ENCODE results near the gene ZIC4. TPM values are rescaled to one million over a fixed set of nuclear protein-coding genes. Genes with fewer than 3 reads are reported as not detected.

ZIC4 gene
- total and polyA plus RNA-seq, 2 experiments from 2014 or later = 0.17 TPM; not detected in 1

- H3K4me1 ChIP-seq (ENCODE audit: insufficient read depth) = no peaks in the 10 kb centered on the region
- H3K9me2 ChIP-seq (replicated peaks; ENCODE audit: insufficient read depth) = no peaks in the 10 kb centered on the region
- no peak overlapping the region for H3K4me3 ChIP-seq
- H3K79me2 ChIP-seq = no peaks in the 10 kb centered on the region
- WGBS (ENCODE audit: low lambda C conversion rate, missing lambda C conversion rate) = 8% methylated on average over 16 of the region's 16 CpGs
- no peak overlapping the region for H3K27ac ChIP-seq
- H3K27me3 ChIP-seq = peaks cover 100% of the 10 kb centered on the region
- H3K4me2 ChIP-seq = no peak overlapping the region
- no peaks in the 10 kb centered on the region for H4K20me1 ChIP-seq (ENCODE audit: insufficient read depth, poor library complexity, severe bottlenecking)
- H3K36me3 ChIP-seq (replicated peaks; ENCODE audit: insufficient read depth, low read depth) = no peaks in the 10 kb centered on the region
- DNase-seq (ENCODE audit: low spot score) = no peak
- no peaks in the 10 kb centered on the region for H3K9me3 ChIP-seq (ENCODE audit: low read depth)
- TF ChIP-seq EZH2 (IDR thresholded peaks at IDR 0.05; ENCODE audit: borderline replicate concordance) (peak; percentile 13), EZH2phosphoT487 (IDR thresholded peaks at IDR 0.05; ENCODE audit: low read depth, severe bottlenecking, unreplicated experiment) (no peak)
- H2AFZ ChIP-seq = no peak overlapping the region
Measured at GRCh38 chr3:147404800-147405230, 1.5 kb downstream of the ZIC4 start.

- no peak overlapping the region for H3K4me2 ChIP-seq
- H3K4me3 ChIP-seq = no peak overlapping the region
- 41% methylated on average over 11 of the region's 11 CpGs for WGBS (ENCODE audit: low lambda C conversion rate, missing lambda C conversion rate)
- H3K9me2 ChIP-seq (replicated peaks; ENCODE audit: insufficient read depth) = no peaks in the 10 kb centered on the region
- no peak overlapping the region for H3K27ac ChIP-seq
- no peaks in the 10 kb centered on the region for H4K20me1 ChIP-seq (ENCODE audit: insufficient read depth, poor library complexity, severe bottlenecking)
- no peaks in the 10 kb centered on the region for H3K36me3 ChIP-seq (replicated peaks; ENCODE audit: insufficient read depth, low read depth)
- H3K9me3 ChIP-seq (ENCODE audit: low read depth) = no peaks in the 10 kb centered on the region
- TF ChIP-seq EZH2phosphoT487 (IDR thresholded peaks at IDR 0.05; ENCODE audit: low read depth, severe bottlenecking, unreplicated experiment) (no peak), EZH2 (IDR thresholded peaks at IDR 0.05; ENCODE audit: borderline replicate concordance) (no peak), CTCF (IDR thresholded peaks at IDR 0.05; ENCODE audit: poor library complexity) (no peak)
- H3K79me2 ChIP-seq = no peaks in the 10 kb centered on the region
- H3K27me3 ChIP-seq = peaks cover 100% of the 10 kb centered on the region
- H2AFZ ChIP-seq = no peak overlapping the region
- no peaks in the 10 kb centered on the region for H3K4me1 ChIP-seq (ENCODE audit: insufficient read depth)
- no peak for DNase-seq (ENCODE audit: low spot score)
Measured at GRCh38 chr3:147404000-147404799, 2.1 kb downstream of the ZIC4 start.

- Histone ChIP-seq H3K79me2 (no peaks in the 10 kb centered on the region), H3K27me3 (peaks cover 100% of the 10 kb centered on the region), H3K9me2 (replicated peaks; ENCODE audit: insufficient read depth) (no peaks in the 10 kb centered on the region), H3K9me3 (ENCODE audit: low read depth) (no peaks in the 10 kb centered on the region), H3K4me1 (ENCODE audit: insufficient read depth) (no peaks in the 10 kb centered on the region), H3K36me3 (replicated peaks; ENCODE audit: insufficient read depth, low read depth) (no peaks in the 10 kb centered on the region), H3K4me2 (no peak overlapping the region), H2AFZ (no peak overlapping the region), H3K27ac (no peak overlapping the region), H3K4me3 (no peak overlapping the region), H4K20me1 (ENCODE audit: insufficient read depth, poor library complexity, severe bottlenecking) (no peaks in the 10 kb centered on the region)
- no peak for DNase-seq (ENCODE audit: low spot score)
- 47% methylated on average over 5 of the region's 5 CpGs for WGBS (ENCODE audit: low lambda C conversion rate, missing lambda C conversion rate)
- TF ChIP-seq CTCF (IDR thresholded peaks at IDR 0.05; ENCODE audit: poor library complexity) = no peak
- no peak for TF ChIP-seq EZH2phosphoT487 (IDR thresholded peaks at IDR 0.05; ENCODE audit: low read depth, severe bottlenecking, unreplicated experiment)
- no peak for TF ChIP-seq EZH2 (IDR thresholded peaks at IDR 0.05; ENCODE audit: borderline replicate concordance)
Measured at GRCh38 chr3:147403511-147403910, 2.8 kb downstream of the ZIC4 start.

GRCh38 chr3:147402159-147402558, 4.2 kb downstream of the ZIC4 start:
- peaks cover 100% of the 10 kb centered on the region for H3K27me3 ChIP-seq
- no peaks in the 10 kb centered on the region for H3K4me1 ChIP-seq (ENCODE audit: insufficient read depth)
- 33% methylated on average over 5 of the region's 5 CpGs for WGBS (ENCODE audit: low lambda C conversion rate, missing lambda C conversion rate)
- TF ChIP-seq EZH2phosphoT487 (IDR thresholded peaks at IDR 0.05; ENCODE audit: low read depth, severe bottlenecking, unreplicated experiment) (no peak), CTCF (IDR thresholded peaks at IDR 0.05; ENCODE audit: poor library complexity) (no peak)
- H3K4me2 ChIP-seq = no peak overlapping the region
- H4K20me1 ChIP-seq (ENCODE audit: insufficient read depth, poor library complexity, severe bottlenecking) = no peaks in the 10 kb centered on the region
- no peaks in the 10 kb centered on the region for H3K9me2 ChIP-seq (replicated peaks; ENCODE audit: insufficient read depth)
- H3K36me3 ChIP-seq (replicated peaks; ENCODE audit: insufficient read depth, low read depth) = no peaks in the 10 kb centered on the region
- H3K27ac ChIP-seq = no peak overlapping the region
- no peak overlapping the region for H3K4me3 ChIP-seq
- no peak for DNase-seq (ENCODE audit: low spot score)
- no peaks in the 10 kb centered on the region for H3K79me2 ChIP-seq
- H2AFZ ChIP-seq = no peak overlapping the region
- no peaks in the 10 kb centered on the region for H3K9me3 ChIP-seq (ENCODE audit: low read depth)
